Measurements from ENCODE around the gene TENM3.

DNA sequence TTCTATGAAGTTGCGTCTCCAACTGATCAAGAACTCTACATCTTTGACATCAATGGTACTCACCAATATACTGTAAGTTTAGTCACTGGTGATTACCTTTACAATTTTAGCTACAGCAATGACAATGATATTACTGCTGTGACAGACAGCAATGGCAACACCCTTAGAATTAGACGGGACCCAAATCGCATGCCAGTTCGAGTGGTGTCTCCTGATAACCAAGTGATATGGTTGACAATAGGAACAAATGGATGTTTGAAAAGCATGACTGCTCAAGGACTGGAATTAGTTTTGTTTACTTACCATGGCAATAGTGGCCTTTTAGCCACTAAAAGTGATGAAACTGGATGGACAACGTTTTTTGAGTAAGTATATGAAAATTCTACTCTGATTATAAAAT is 511.7 kb downstream of the TENM3 start:
- TF ChIP-seq, protein P1, sequence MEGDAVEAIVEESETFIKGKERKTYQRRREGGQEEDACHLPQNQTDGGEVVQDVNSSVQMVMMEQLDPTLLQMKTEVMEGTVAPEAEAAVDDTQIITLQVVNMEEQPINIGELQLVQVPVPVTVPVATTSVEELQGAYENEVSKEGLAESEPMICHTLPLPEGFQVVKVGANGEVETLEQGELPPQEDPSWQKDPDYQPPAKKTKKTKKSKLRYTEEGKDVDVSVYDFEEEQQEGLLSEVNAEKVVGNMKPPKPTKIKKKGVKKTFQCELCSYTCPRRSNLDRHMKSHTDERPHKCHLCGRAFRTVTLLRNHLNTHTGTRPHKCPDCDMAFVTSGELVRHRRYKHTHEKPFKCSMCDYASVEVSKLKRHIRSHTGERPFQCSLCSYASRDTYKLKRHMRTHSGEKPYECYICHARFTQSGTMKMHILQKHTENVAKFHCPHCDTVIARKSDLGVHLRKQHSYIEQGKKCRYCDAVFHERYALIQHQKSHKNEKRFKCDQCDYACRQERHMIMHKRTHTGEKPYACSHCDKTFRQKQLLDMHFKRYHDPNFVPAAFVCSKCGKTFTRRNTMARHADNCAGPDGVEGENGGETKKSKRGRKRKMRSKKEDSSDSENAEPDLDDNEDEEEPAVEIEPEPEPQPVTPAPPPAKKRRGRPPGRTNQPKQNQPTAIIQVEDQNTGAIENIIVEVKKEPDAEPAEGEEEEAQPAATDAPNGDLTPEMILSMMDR (IDR thresholded peaks at IDR 0.05): no peak
- TF ChIP-seq RORB (CRISPR knock-in tag; IDR thresholded peaks at IDR 0.05): no peak
